Left forelimb (tissue), 1 donor: ENCODE results near the gene MAGI1.

ENCODE experiments used
- DNase-seq: peaks from one replicate; pipeline ENCODE4 v3.0.0-alpha.2; 2018; ENCODE audit warnings: low spot score

MAGI1 gene

DNA sequence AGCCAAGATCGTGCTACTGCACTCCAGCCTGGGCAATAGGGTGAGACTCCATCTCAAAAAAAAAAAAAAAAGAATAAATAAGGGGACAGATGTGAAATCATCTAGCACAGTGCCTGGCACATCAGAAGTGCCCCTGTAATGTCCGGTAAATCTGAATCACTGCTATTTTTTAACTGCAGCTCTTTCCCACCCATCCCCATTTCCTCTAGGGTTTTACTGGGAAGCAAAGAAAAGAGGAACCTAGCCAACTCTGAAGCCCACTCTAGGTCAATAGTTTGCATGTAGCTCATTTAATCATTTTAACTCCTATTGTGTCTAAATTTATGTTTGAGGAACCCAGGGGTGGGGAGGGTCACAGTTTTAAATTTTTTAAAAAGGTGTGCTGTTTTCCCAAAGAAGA is 26.0 kb downstream of the MAGI1 start:
- no peak for DNase-seq

GRCh38 chr3:66010739-66011655 is 27.7 kb downstream of the MAGI1 start:
- no peak for DNase-seq

DNA sequence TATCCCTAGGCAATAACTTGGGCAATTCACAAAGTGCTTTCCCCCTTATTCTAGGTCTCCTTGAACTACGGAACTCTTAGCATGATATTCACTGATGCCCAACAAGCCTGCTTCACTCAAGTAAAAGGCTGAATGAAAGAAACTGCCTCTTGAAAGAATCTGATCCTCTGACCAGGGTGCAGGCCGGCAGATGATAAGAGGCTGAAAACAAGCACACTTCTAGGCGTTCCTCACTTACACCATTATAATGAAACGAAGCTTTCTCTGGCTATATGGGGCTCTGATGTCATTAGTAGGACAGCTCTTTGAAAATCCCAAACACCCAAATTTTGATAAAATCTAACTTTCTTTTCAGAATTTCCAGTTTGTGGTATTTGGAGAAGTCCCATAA is 28.4 kb downstream of the MAGI1 start:
- DNase-seq = no peak

GRCh38 chr3:66004244-66004643 is 34.5 kb downstream of the MAGI1 start:
- DNase-seq = no peak

GRCh38 chr3:66001626-66002025 is 37.1 kb downstream of the MAGI1 start:
- no peak for DNase-seq

DNA sequence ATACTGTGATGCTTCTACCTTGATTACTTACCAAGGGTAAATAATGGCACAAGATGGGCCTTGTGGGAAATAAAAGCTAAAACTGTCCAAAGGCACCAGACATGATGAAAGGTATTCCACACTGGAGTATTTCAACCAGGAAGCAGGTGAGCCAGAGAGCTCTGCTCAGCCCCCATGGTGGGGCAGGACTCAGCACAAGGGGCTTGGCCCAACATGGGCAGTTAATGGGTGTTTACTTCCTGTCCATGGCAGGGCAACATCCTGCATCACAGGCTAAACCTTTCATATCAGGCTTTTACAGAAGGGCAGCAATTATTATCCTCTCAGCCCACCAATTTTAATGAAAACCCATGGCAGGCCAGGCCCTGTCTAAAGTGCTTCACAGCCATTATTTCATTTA is 38.2 kb downstream of the MAGI1 start:
- no peak for DNase-seq

- DNase-seq = no peak
Measured at GRCh38 chr3:65999606-66000005, 39.1 kb downstream of the MAGI1 start.

GRCh38 chr3:65996589-65996988 is 42.1 kb downstream of the MAGI1 start:
- no peak for DNase-seq

GRCh38 chr3:65995515-65995914 is 43.2 kb downstream of the MAGI1 start:
- DNase-seq = no peak

DNA sequence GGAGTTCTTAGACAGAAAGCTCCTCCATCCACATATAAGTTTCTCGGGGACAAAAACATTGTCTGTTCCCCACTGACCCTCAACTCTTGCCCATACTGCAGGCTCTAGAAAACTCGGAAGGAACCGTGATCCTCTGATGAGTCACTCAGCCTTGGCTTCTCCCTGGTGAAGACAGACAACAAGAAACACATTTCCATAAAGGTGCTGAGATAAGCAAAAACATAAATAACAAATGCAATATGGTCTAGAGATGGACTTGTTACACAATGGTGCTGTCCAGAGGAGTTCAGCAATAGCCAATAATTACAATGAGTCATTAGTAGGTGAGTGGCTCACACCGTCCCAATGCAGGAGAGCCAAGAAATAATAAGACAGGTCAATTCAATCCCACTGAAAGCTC is 43.7 kb downstream of the MAGI1 start:
- DNase-seq = no peak

- DNase-seq = no peak
Measured at GRCh38 chr3:65993134-65993900, 45.4 kb downstream of the MAGI1 start.

DNA sequence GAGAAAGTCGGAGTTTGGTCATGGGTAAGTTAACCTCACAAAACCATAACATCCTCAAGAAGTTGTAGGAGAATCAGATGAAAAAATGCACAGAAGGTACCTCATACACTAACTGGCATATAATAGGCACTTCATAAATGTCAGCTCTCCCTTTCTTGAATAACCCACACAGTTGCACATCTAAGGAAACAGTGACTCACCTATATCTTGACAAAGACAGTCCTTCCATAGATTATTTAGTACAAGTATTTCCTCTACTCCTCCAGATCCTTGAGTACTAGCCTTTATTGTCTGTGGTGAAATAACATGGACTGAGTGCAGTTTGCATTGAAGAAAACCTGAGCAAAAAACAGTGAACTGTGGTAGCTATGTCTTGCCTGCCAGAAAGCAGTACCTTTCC is 46.6 kb downstream of the MAGI1 start:
- DNase-seq = no peak

DNA sequence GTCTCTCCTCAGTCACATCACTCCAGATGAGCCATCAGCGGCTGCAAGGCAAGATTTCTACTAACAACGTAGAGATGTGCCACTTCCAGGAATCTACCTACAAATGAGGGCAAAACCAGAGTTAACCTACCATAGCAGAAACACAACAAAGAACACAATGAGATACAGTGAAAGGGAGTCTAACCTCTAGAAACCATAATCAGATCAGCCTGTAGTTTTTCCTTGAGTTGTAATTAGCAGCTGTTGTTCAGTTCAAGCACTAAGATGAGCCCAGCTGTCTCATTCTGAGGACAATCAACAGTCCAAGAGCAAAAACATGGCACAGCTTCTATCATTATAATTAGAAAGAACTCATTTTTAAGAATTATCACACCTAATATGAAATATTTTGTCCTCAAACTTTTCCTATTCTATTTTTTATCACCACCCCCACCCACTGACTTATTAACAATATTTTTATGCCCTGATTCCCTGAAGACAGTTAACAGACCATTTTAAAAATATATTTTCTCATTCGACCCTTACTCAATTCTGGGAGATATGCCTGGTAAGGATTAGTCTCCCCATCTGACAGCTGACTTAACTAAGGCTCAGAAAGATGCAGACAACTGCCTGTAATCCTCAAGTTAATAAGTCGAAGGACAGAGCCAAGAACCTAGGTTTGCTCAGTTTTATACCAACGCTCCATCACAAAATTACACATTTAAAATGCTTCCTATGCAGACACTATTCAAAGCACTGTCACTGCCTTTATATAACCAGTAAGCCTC is 50.1 kb downstream of the MAGI1 start:
- no peak for DNase-seq

DNA sequence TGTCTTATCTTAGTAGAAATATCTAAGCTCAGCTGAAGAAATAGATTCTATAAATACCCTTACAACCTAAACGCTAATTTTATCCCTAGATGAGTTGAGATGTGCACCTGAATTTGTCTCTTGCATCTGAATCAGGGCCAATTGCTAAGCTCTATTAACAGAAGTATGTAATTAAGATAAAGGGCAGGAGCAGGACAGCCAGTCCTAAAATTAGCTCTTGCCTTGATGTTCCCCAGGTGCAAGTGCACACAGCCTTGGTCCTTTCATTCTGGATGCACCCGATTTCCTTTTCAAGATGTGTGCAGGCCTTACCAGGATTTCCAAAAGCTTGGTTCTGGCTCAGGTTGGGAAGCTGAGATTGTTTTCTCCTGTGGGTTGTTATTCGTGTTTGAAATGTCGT is 52.4 kb downstream of the MAGI1 start:
- no peak for DNase-seq

DNA sequence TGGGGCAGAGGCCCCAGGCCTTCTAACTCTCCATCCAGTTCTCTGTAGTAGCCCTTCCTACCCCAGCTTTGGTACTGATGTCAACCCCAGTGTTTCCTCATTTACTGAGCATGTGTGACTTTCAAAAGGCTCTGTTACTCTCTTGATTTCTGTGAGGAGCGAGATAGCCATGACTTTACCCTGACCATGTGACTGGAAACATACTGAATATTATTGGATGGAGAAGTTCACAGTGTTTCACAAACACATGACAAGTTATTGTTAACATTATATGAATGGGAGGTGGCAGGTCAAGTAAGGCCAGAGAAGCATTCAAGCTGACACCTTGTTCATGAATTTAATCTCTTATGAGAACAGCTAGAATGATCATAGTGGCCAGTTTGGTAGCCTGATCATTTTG is 53.7 kb downstream of the MAGI1 start:
- no peak for DNase-seq

- no peak for DNase-seq
Measured at GRCh38 chr3:65983100-65983499, 55.6 kb downstream of the MAGI1 start.

GRCh38 chr3:65979731-65980130 is 59.0 kb downstream of the MAGI1 start:
- DNase-seq = no peak

GRCh38 chr3:65979162-65979561 is 59.6 kb downstream of the MAGI1 start:
- no peak for DNase-seq

- DNase-seq = no peak
Measured at GRCh38 chr3:65978116-65978515, 60.6 kb downstream of the MAGI1 start.

GRCh38 chr3:65975032-65975431 is 63.7 kb downstream of the MAGI1 start:
- DNase-seq = no peak

GRCh38 chr3:65974509-65974908 is 64.2 kb downstream of the MAGI1 start:
- DNase-seq = no peak

GRCh38 chr3:65972765-65973164 is 66.0 kb downstream of the MAGI1 start:
- no peak for DNase-seq
